HG03378 (cell line): ENCODE data around the gene MAP2.

Experiments used
- ATAC-seq: cut with Tn5 transposase; IDR thresholded peaks from one replicate; pipeline ENCODE4 v1.9.1; 2021; ENCODE audit warnings: mild to moderate bottlenecking, moderate library complexity; ENCODE audit not compliant: unreplicated experiment

The MAP2 gene

GRCh38 chr2:209772290-209772685 is 348.4 kb downstream of the MAP2 start:
- no peak for ATAC-seq

GRCh38 chr2:209773377-209773776 is 349.5 kb downstream of the MAP2 start:
- no peak for ATAC-seq
